Fibroblast of skin of left quadriceps (primary cell): ENCODE results near the gene ZNF358.

ENCODE experiments used
- DNase-seq, 2 experiments: peaks; one replicate each; pipeline ENCODE4 v3.0.0-alpha.2; 2013; ENCODE audit warnings: low read depth in 2 of 2

Gene ZNF358

GRCh38 chr19:7520131-7521051 lies 4.5 kb downstream of the ZNF358 start:
- DNase-seq = no peak

DNA sequence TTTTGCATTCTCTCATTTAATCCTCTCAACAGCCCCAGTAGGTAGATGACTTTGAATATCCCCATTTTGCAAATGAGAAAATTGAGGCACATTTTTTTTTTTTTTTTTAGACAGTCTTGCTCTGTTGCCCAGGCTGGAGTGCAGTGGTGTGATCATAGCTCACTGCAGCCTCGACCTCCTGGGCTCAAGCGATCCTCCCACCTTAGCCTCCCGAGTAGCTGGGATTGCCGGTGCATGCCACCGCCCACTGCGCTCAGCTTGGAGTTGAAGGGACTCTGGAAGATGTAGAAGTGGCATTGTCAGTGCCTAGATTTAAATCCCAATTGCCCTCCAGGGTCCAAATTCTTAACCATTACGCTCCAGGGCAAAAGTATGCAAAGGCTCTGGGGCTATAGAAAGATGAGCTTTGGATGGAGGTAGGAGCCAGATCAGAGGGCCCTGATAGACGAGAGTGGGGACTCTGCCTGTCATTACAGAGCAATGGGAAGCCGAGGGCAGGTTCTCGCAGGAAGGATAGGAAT lies 5.7 kb downstream of the ZNF358 start:
- DNase-seq = no peak

- DNase-seq = peak; percentile 88 to 92
Measured at GRCh38 chr19:7522072-7522922, 6.4 kb downstream of the ZNF358 start, which contains the start of gene MCOLN1. Gene MCOLN1 (plus strand): TSS chr19:7522624. CDS start chr19:7522751, 127 bp downstream.

- no peak for DNase-seq
Measured at GRCh38 chr19:7522923-7523667, 7.2 kb downstream of the ZNF358 start.

- no peak for DNase-seq
Measured at GRCh38 chr19:7524523-7524922, 8.6 kb downstream of the ZNF358 start.

- no peak for DNase-seq
Measured at GRCh38 chr19:7524992-7525739, 9.3 kb downstream of the ZNF358 start.

DNA sequence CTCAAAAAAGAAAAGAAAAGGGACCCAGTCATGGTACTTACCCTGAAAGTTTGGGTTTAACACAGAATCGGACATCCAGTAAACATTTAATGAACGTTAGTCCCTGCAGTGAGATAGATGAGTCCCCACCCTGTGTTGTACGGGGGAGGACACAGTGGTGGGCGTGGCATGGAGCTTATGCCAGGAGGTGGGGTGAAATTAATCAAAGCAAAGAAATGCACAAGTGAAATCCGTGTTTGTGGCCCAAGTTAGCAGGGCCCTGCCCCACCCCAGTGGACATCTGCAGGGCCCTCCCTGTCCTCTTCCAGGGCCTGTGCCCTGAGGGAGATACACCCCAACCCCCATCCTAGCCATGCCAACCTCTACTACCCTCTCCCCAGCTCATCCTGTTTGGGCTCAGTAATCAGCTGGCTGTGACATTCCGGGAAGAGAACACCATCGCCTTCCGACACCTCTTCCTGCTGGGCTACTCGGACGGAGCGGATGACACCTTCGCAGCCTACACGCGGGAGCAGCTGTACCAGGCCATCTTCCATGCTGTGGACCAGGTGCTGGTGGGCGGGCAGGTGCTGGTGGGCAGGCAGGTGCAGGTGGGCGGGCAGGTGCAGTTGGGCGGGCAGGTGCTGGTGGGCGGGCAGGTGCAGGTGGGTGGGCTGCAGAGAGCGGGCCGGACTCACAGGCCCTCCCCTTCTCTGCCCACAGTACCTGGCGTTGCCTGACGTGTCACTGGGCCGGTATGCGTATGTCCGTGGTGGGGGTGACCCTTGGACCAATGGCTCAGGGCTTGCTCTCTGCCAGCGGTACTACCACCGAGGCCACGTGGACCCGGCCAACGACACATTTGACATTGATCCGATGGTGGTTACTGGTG lies 10.4 kb downstream of the ZNF358 start:
- DNase-seq = no peak

DNA sequence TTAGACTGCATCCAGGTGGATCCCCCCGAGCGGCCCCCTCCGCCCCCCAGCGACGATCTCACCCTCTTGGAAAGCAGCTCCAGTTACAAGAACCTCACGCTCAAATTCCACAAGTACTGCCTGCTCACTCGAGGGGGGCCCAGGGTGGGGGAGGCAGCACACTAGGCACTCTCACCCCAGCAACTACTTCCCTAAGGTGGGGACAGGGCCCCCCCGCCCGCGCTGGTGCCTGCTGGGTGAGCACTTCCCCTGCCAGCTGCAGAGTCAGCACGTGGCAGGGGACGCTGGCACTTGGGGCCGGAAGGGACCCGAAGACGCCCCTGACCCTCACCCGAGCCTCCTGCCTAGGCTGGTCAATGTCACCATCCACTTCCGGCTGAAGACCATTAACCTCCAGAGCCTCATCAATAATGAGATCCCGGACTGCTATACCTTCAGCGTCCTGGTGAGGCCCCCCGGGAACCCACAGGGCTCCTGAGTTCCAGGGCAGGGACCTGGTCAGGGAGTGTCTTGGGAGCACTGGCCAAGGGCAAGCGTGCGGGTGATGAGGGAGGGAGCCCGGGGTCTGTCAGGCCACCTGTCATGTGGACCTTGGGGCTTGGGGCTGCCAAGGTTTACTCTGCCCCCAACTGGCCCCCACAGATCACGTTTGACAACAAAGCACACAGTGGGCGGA lies 11.8 kb downstream of the ZNF358 start:
- no peak for DNase-seq

DNA sequence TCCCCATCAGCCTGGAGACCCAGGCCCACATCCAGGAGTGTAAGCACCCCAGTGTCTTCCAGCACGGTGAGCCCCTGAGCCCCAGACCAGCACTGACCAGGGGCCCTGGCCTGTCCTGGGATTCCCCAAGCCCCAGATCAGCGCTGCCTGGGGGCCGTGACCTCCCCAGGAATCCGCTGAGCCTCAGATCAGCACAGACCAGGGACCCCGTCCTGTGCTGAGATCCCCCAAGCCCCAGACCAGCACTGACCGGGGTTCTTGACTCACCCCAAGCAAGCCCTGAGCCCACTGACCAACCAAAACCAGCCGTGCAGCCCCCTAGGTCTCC lies 12.3 kb downstream of the ZNF358 start:
- no peak for DNase-seq

GRCh38 chr19:7528522-7529245 lies 12.8 kb downstream of the ZNF358 start:
- DNase-seq = no peak

GRCh38 chr19:7529246-7529600 lies 13.3 kb downstream of the ZNF358 start:
- no peak for DNase-seq

GRCh38 chr19:7529610-7530490 lies 13.9 kb downstream of the ZNF358 start:
- DNase-seq = no peak

- no peak for DNase-seq
Measured at GRCh38 chr19:7533281-7533885, 17.5 kb downstream of the ZNF358 start.

DNA sequence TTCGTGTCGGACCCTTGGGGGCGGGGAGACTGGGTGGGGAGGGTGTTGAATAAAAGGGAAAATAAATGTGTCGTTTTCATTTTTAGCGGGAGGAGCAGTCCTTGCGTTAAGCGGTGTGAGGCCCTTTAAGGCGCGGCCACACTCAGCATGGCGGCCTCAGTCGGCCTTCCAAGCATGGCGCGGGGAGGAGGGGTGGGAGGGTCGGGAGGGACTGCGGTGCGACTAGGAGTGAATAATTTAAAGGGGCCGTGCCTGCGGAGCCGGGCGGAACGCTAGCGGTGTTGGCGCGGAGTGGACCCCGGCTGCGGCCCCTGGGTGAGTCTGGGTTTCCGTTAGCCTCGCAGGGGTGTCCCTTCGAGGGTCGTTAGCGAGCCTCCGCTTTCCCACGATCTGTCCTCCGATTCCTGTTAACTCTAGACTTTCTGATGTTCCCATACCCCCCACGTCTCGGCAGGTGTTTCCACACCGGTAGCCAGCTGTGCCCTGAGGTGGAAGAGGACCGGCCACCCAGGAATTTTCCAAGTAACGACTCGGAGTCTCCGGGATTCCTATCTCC lies 18.1 kb downstream of the ZNF358 start:
- DNase-seq = peak; percentile 65 to 72

DNA sequence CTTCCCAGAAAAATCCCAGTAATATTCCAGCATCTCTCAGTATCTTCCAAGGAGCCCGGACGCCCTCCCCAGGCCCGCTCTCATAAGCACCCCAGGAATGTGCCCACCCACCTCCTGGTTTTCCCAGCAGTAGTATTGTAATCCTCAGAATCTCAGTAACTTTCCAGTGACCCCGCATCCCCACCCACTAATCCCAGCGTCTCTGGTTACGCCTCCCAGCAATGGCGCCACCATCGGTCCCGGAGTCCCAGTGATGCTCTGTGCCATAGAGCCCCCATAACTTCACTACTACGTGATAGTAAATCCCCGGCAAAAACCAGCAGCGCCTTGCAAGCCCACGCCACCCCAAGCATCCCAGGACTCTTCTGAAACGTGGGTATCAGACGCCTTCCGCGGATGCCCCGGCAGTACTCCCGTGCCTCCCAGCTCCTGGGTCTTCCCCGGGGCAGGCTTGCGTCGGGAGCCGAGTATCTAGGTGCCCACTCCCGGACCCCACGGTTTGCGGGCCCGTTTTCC lies 18.7 kb downstream of the ZNF358 start:
- DNase-seq = peak; percentile 59 to 65

DNA sequence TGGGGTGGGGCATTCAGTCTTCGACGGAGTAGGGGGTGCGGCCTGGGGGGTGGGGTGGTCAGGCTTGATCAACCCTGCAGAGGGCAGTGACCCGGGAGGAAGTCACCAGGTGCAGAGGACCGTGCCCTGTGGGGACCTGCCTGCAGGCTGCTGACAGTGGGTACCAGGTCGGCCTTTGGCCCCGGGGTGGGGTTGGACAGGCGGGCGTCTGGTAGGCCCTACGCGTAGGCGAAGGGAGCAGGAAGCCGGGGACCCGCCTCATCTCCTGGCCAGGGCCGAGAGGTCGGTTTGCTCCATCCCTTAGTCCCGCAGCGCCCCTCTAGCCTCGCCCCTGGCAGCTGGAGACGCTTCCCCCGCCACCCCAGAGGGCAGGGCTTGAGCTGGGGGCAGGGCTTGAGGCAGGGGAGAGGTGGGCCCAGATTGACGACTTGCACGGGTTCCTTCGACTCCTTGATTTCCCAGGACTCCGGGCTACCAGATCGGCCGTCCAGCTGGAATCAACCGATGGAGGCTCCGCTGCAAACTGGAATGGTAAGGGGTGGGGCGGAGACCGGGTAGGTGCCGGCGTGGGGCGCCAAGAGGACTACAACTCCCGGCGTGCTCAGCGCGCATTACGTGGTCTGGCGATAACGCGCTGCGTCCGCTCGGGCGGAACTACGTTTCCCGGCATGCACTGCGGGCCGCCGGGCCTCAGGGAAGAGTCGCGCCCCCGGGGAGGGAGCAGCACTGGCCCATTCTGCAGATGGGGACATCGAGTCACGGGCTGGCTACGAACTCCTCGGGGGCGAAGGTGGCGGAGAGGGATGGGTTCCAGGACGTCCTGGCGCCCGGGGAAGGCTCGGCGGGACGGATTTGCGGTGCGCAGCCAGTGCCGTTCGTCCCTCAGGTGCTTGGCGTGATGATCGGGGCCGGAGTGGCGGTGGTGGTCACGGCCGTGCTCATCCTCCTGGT lies 19.4 kb downstream of the ZNF358 start, which contains the start of gene PNPLA6:
Gene PNPLA6 (plus strand): TSS at position 671 of the 951 bp plus-strand sequence. CDS start 72 bp downstream, at position 743.
- peak; percentile 81 to 82 for DNase-seq
